Activated CD4-positive, alpha-beta T cell treated with anti-CD3 and anti-CD28 coated beads, Interleukin-2, Interleukin-4, amounts not matched to agents 100 ng/mL and 50 ng/mL, durations not matched to agents 16 hours and 8 hours (primary cell): ENCODE measurements around the gene HGS.

Experiments used
- DNase-seq: peaks from one replicate; pipeline ENCODE4 v3.0.0-alpha.2; 2020; ENCODE audit warnings: low spot score

HGS gene

DNA sequence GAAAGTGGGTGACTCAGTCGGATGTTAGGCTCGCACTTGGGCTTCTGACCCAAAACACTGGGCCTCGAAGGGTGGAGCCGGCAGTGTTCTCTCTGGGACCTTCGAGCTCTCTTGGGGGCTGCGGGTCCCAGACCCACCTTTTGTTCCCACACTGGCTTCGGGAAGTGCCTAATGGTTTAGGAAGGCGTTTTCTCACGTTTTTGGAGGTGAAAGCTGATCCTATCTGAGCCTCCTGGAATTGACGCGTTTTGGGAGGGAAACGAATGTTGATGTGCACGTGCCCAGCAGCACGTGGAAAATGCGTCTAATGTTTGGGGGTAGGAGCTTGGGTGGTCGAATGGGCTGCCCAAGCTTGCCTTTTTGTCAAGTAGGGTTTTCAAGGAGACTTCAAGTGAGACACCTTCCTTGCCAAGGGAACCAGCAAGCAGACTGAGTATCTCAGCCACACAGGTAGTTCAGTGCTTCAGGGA, 666 bp downstream of the HGS start:
- peak; percentile 27 for DNase-seq

DNA sequence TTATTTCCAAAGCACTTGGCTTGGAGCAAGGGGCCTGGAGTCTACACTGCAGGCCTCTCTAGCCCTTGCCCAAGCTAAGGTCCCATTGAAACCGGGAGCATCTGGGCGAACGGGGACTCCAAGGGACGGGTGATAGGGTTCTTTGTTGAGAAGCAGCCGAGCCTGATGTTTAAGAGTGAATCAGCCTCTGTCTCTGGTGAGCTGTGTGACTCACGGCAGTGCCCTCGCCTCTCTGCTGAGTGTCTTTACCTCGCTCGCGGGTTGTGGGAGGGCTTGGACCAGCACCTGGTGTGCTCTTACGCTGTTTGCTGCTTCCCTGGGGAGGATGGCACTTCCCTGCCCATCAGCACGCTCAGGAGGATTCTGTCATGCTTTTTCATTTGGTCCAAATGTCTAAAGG, 1.3 kb downstream of the HGS start:
- DNase-seq = peak; percentile 46

DNA sequence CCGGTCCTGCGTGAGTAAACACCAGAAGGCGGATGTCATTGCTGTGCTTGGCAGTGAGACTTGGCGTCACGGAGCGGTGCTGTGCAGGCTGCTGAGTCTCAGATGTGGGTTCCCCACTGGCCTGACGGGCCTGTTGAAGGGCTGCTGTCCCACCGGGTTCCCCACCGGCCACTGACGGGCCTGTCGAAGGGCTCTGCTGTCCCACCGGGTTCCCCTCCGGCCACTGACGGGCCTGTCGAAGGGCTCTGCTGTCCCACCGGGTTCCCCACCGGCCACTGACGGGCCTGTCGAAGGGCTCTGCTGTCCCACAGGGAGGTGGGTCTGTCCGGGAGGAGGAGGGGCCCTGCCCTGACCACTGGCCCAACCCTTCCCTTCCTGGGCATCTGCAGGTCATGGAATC, 2.8 kb downstream of the HGS start:
- no peak for DNase-seq

DNA sequence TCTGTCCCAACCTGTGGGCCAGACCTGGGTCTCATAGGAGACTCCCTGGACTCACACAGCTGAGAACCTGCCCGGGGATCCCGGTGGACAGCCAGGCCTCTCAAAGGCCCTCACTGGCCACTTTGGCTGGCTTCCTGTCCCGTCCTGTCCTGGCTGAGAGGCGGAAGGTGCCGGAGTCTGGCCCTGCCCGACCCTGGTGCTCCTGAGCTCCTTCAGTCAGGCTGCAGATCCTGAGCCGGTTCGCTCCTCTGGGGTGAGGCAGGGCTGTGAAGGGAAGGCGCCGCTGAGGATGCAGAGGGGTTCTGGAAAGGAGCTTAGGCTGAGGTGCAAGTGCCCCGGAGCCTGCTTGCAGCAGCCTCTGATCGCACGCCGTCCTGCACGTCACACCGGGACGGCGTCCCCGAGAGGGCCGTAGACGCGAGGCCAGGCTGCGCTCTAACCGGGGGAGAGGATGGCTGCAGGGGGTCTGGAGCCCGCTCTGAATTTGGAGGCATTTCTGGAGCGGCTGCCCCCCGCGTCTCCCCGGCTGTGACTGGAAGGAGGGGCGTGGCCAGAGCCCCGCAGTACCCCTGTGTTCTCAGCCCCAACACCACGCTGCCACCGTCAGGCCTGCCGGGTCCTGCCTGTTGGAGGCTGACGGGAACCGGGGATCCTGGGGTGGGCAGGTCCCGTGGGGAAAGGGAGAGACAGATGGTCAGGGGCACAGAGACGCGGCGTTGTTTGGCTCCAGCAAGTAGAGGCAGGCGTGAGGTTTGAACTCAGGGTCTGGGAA, 4.1 kb downstream of the HGS start:
- no peak for DNase-seq

DNA sequence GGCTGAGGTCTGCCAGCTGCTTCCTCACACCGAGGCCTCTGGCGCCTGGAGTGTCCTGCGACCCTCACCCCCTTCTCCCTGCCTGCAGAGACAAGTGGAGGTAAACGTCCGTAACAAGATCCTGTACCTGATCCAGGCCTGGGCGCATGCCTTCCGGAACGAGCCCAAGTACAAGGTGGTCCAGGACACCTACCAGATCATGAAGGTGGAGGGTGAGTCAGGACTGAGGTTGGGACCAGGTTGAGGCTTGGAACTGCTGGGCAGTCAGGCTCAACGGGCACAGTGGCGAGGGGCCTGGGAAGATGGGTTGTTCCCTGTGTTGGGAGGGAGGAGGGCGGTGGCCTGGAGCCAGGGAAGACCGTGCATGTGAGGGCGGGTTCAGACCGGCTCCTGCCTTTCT, 4.8 kb downstream of the HGS start:
- DNase-seq = no peak

DNA sequence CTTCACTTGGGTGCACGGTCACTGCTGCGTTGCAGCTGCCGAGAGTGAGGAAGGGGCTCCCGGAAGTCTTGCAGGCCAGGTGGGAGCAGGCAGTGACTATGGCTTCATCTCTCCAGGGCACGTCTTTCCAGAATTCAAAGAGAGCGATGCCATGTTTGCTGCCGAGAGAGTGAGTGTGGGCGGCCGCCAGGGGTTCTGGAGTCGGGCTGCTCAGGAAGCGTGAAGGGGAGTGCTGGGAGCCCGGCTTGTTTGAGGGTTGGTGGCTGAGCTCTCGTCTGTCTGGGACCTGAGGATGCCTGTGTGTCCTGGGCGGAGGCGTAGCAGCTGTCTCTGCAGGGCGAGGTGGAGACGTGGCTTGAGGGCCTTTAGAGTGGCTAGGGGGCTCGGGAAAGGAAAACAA, 6.3 kb downstream of the HGS start:
- DNase-seq = no peak

DNA sequence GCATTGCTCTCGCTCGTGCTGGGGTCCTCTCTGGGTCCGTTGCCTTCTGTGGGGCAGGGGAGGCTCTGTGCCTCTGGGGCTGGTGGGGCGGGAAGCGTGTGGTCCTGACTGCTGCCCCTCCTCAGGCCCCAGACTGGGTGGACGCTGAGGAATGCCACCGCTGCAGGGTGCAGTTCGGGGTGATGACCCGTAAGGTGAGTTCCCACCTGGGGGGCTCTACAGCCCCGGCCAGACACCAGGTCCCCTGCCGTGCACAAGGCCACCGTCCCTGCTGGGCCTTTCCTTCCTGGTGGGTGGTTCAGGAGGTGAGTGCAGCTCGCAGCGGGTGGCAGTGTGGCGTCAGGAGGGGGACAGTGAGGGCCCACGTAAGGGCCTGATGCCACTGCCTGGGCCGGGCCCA, 6.7 kb downstream of the HGS start:
- no peak for DNase-seq

DNA sequence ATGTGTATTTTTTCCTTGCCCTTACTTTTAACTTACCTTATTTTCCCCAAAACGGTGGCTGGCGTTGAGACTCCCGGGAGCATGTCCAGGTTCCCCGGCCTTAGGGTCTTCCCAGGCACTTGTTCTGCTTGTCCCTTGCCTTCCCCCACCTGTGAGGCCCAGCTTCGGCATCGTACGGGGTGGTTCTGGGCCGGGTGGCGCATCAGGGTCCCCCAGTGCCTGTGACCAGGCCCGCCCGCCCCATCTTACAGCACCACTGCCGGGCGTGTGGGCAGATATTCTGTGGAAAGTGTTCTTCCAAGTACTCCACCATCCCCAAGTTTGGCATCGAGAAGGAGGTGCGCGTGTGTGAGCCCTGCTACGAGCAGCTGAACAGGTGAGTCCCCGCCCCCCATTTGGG, 7.4 kb downstream of the HGS start:
- no peak for DNase-seq

DNA sequence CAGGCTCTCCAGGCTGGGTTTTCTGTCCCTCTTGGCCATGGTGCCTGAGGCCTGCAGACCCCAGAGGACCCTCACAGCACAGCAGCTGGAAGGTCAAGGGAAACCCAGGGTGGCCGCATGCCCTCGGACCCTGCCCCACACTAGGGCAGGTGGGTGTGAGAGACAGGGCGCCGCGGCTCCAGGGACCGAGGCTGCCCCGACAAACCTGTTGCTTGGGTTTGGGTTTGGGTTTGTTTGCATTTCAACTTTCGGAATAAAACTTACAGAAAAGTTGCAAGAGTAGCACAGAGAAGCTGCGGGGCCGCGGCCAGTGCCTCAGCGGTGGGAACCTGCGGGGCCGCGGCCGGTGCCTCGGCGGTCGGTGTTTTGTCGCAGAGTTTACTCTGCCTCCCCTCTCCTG, 7.8 kb downstream of the HGS start:
- no peak for DNase-seq

DNA sequence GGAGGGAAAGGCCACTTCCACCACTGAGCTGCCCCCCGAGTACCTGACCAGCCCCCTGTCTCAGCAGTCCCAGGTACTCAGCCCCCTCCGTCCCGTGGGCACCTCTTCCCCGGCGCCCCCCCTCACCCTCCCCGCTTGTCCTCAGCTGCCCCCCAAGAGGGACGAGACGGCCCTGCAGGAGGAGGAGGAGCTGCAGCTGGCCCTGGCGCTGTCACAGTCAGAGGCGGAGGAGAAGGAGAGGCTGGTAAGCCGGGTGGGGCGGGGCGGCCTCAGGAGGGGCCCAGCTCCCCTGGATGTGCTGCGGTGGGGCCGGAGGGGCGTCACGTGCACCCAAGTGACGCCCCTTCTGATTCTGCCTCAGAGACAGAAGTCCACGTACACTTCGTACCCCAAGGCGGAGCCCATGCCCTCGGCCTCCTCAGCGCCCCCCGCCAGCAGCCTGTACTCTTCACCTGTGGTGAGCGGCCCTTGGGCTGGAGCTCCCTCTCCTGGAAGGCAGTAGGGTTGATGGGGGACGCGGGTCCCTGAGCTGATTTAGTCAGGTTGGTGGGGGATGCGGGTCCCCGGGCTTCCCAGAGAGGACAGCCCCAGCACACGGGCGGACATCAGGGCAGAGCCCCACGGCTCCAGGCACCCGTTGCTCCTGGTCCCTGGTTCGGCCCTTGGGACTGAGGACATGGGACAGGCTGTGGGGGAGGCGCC, 9.8 kb downstream of the HGS start:
- DNase-seq = no peak

DNA sequence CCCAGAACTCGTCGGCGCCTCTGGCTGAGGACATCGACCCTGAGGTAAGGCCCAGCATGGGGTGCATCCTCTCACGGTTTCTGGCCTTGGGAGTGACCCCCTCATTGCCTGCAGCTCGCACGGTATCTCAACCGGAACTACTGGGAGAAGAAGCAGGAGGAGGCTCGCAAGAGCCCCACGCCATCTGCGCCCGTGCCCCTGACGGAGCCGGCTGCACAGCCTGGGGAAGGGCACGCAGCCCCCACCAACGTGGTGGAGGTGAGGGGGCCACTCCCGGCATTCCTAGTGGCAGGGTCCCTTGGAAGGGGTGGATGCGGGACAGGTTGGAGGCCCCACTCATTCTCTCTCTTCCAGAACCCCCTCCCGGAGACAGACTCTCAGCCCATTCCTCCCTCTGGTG, 11.0 kb downstream of the HGS start:
- DNase-seq = no peak

DNA sequence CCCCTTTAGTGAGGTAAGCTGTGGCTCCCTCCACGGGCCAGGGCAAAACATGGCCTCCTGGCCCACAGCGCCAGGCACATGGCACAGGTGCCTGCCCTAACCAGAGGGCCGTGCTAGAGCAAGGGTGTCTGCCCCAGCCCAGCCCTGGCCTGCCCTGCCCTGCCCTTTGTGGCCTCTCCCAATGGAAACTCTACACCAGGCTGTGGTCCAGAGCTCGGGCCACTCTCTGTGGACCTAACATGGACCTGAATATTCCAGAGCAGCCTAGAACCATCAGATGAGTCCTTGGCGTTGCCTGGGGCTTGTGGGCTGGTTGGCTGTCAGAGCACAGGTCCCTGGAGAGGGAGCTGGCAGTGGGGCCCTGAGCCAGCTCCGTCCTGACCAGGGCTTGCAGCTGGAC, 11.4 kb downstream of the HGS start:
- no peak for DNase-seq

DNA sequence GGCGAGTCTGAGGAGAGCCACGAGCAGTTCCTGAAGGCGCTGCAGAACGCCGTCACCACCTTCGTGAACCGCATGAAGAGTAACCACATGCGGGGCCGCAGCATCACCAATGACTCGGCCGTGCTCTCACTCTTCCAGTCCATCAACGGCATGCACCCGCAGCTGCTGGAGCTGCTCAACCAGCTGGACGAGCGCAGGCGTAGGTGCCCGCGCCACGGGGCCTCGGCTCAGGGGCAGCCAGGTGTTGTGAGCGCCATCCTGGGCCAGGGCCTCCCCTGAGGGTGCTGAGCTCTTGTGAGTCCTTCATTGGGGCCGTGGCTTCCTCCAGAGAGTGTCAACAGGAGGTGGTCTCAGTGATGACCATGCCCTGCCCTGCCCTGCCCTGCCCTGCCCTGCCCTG, 12.0 kb downstream of the HGS start:
- DNase-seq = no peak

DNA sequence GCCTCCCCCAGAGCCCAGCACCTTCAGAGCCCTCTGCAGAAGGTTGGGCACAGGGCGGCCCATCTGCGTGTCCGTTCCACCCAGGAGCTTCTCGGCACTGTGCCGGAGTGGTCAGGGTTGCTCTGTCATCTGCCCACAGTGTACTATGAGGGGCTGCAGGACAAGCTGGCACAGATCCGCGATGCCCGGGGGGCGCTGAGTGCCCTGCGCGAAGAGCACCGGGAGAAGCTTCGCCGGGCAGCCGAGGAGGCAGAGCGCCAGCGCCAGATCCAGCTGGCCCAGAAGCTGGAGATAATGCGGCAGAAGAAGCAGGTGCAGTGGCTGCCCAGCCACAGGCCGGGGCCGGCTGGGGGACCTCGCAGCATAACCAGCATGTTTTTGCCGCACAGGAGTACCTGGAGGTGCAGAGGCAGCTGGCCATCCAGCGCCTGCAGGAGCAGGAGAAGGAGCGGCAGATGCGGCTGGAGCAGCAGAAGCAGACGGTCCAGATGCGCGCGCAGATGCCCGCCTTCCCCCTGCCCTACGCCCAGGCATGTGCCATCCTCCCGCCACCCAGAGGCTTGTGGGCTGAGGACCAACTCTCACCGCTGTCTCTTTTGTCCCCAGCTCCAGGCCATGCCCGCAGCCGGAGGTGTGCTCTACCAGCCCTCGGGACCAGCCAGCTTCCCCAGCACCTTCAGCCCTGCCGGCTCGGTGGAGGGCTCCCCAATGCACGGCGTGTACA, 12.6 kb downstream of the HGS start:
- no peak for DNase-seq

DNA sequence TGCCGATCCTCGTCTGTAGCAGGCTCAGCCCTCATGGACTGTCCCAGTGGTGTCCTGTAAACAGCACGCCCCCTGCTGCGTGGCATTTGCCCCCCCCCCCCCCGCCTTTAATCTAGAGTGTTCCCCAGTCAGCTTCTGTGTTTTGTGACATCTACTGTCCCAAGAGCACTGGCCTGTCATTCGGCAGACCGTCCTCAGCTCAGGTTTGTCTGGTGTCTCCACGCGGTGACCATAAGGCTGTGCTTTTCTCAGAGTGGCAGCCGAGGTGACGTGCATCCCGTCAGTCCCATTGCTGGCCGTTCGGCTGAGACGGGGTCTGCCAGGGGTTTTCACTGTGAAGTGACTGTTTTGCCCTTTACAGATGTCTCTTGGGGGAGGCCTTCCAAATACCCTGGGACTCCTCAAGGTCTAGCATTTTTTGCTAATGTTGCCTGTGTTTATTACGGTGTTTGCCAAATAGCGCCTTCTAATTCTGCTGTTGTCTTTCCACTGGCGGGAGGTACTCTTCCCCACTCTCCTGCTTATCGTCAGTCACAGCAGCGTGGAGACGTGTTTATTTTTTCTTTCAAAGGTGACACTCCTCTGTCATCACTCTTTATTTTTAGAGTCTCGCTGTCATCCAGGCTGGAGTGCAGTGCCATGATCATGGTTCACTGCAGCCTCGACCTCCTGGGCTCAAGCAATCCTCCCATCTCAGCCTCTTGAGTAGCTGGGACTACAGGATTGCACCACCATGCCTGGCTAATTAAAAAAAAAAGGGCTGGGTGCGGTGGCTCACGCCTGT, 13.6 kb downstream of the HGS start:
- no peak for DNase-seq

DNA sequence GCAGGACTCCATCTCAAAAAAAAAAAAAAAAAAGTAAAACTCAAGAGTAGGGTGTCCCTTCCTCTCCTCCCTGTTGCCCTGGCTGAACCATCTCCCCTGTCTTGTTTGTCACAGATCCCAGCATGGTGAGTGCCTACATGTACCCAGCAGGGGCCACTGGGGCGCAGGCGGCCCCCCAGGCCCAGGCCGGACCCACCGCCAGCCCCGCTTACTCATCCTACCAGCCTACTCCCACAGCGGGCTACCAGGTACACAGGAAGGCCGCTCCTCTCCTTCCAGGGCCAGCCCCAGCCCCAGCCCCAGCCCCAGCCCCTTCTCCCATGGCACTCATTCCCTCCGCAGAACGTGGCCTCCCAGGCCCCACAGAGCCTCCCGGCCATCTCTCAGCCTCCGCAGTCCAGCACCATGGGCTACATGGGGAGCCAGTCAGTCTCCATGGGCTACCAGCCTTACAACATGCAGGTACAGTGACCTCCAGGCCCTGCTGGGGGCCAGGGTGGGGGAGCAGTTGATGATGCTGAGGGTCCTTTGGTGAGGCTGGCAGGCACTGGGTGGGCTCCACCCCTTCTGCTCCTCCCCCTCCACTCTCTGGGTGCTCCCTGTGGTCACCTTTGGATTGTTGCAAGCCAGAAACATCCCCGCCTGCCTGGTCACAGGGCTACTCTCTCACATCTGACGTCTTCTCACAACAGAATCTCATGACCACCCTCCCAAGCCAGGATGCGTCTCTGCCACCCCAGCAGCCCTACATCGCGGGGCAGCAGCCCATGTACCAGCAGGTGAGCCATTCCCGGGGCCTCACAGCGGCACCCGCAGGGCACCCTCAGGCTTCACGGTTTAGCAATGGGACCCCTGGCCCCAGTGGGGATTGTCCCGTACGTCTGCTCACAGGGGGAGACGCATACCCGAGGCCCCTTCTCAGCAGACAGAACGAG, 16.8 kb downstream of the HGS start:
- no peak for DNase-seq

DNA sequence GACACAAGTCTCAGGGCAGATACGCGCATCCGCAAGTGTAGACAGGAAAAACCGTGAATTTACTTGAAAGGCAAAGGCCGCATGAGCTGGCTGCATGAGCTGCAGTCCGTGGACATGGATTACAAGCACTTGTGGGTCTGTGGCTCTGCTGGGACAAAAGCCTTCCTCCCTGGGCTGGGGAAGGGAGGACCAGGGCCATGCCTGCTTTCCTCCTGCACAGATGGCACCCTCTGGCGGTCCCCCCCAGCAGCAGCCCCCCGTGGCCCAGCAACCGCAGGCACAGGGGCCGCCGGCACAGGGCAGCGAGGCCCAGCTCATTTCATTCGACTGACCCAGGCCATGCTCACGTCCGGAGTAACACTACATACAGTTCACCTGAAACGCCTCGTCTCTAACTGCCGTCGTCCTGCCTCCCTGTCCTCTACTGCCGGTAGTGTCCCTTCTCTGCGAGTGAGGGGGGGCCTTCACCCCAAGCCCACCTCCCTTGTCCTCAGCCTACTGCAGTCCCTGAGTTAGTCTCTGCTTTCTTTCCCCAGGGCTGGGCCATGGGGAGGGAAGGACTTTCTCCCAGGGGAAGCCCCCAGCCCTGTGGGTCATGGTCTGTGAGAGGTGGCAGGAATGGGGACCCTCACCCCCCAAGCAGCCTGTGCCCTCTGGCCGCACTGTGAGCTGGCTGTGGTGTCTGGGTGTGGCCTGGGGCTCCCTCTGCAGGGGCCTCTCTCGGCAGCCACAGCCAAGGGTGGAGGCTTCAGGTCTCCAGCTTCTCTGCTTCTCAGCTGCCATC, 17.7 kb downstream of the HGS start:
- DNase-seq = no peak

DNA sequence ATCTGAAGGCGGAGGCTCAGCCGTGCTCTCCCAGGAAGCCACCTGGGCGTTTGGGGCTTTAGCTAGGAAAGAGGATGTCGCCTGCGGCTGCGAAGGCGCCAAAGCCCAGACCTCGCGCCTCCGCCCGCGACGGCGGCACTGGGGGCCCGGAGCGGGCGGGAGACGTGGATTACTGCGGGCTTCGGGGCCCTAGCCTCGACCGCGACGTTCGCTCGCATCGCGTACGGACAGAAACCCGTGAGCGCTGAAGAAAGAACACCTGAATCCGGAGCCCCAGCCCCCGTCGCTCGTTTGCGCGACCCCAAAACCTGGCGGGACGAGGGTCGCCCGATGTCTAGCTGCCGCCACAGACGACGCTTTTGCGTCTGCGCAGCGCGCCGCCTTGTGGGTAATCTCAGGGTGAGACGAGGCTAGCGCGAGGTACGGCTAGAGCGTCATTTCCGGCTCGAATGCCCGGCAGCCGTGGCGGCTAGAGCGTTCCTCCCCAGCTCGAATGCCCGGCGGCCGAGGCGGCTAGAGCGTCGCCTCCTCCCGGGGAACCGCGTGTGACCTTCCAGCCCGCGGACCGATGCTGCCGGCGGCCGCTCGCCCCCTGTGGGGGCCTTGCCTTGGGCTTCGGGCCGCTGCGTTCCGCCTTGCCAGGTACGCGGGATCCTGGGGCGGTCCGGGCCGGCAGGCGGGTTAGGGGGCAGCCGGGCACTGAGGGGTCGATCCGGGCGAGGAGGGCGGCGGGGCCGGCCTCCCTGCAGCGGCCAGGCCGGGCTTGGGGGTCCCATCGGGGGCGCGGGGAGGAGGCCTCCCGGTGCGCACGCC, 19.3 kb downstream of the HGS start, which contains the start of gene MRPL12:
MRPL12 (plus strand) TSS at position 434 of the 813 bp plus-strand sequence; CDS start at position 569, 135 bp downstream.
- peak; percentile 93 for DNase-seq
